Naive thymus-derived CD4-positive, alpha-beta T cell (primary cell): ENCODE data around the gene SRSF5. TPM values are rescaled to one million over a fixed set of nuclear protein-coding genes. Genes with fewer than 3 reads are reported as not detected.
A peak's percentile ranks its signal among the peaks of the same experiment; 100 is the strongest.

Experiments
- ATAC-seq: fragments of 150-1000 bp; cut with Tn5 transposase; 2 replicates; pipeline ENCODE4 v1.10.0; 2021; ENCODE audit warnings: mild to moderate bottlenecking, moderate library complexity
- CTCF ChIA-PET: fragments of 350-600 bp; sonication (Branson Sonifier 250); formaldehyde crosslinking; loops from one replicate; lab custom pipeline; 2021; ENCODE audit warnings: antibody characterized with exemption; lab: Charles Lee
- POLR2A ChIA-PET: fragments of 350-600 bp; sonication (Branson Sonifier 250); formaldehyde crosslinking; loops from one replicate; lab custom pipeline; 2021; ENCODE audit warnings: antibody characterized with exemption, inconsistent platforms; lab: Charles Lee
- DNase-seq, 9 donors: peaks; one replicate each; pipeline versions ENCODE4 v3.0.0 to v3.0.0-alpha.2; 2020 to 2022; ENCODE audit warnings: mixed read lengths in 1 of 9
- H3K27ac ChIP-seq: one replicate; pipeline ENCODE4 v1.7.0; 2013; ENCODE audit warnings: mild to moderate bottlenecking, low read depth, low read length, moderate library complexity
- H3K27me3 ChIP-seq, 2 donors: one replicate each; pipeline ENCODE4 v1.7.0; 2013; ENCODE audit warnings: low read length in 2 of 2, mild to moderate bottlenecking in 2 of 2, moderate library complexity in 2 of 2; ENCODE audit not compliant: control insufficient read depth in 2 of 2, insufficient read depth in 2 of 2
- H3K36me3 ChIP-seq, 3 experiments: 1 replicate in 2 of 3; 2 replicates in 1 of 3; pipeline ENCODE4 v1.7.0; 2013; ENCODE audit warnings: low read length in 3 of 3, mild to moderate bottlenecking in 3 of 3, moderate library complexity in 1 of 3; ENCODE audit not compliant: insufficient read depth in 3 of 3, control insufficient read depth in 2 of 3
- H3K4me1 ChIP-seq, 2 donors: one replicate each; pipeline ENCODE4 v1.7.0; 2013; ENCODE audit warnings: low read length in 2 of 2, mild to moderate bottlenecking in 2 of 2, moderate library complexity in 1 of 2; ENCODE audit not compliant: control insufficient read depth in 2 of 2, insufficient read depth in 2 of 2
- H3K4me3 ChIP-seq: 2 replicates; pipeline ENCODE4 v1.7.0; 2013; ENCODE audit warnings: mild to moderate bottlenecking, low read length
- H3K9me3 ChIP-seq, 3 experiments: 1 replicate in 2 of 3; 2 replicates in 1 of 3; pipeline ENCODE4 v1.7.0; 2013; ENCODE audit warnings: low read length in 3 of 3; ENCODE audit not compliant: control insufficient read depth in 2 of 3
- H3K27ac Mint-ChIP-seq, 9 donors: one replicate each; pipeline ENCODE4 v1.8.0; 2020 to 2022; ENCODE audit warnings: mixed read lengths in 9 of 9, mild to moderate bottlenecking in 8 of 9, moderate library complexity in 5 of 9, inconsistent platforms in 2 of 9
- H3K27me3 Mint-ChIP-seq, 5 donors: one replicate each; pipeline ENCODE4 v1.8.0; 2021 to 2022; ENCODE audit warnings: mixed read lengths in 5 of 5, mild to moderate bottlenecking in 1 of 5
- H3K36me3 Mint-ChIP-seq, 5 donors: one replicate each; pipeline ENCODE4 v1.8.0; 2020 to 2022; ENCODE audit warnings: mixed read lengths in 5 of 5, mild to moderate bottlenecking in 3 of 5, inconsistent platforms in 1 of 5
- H3K4me1 Mint-ChIP-seq, 7 donors: one replicate each; pipeline ENCODE4 v1.8.0; 2020 to 2022; ENCODE audit warnings: mixed read lengths in 7 of 7, mild to moderate bottlenecking in 3 of 7, inconsistent platforms in 1 of 7
- H3K4me3 Mint-ChIP-seq, 10 donors: one replicate each; pipeline ENCODE4 v1.8.0; 2020 to 2022; ENCODE audit warnings: mild to moderate bottlenecking in 10 of 10, mixed read lengths in 10 of 10, moderate library complexity in 6 of 10, inconsistent platforms in 2 of 10
- H3K9me3 Mint-ChIP-seq, 11 donors: one replicate each; pipeline ENCODE4 v1.8.0; 2020 to 2022; ENCODE audit warnings: mixed read lengths in 11 of 11, mild to moderate bottlenecking in 4 of 11, inconsistent platforms in 1 of 11, moderate library complexity in 1 of 11
- intact Hi-C, 2 donors: fragments of 100-400 bp; cut with micrococcal nuclease; formaldehyde crosslinking; loops; one replicate each; pipeline ENCODE4 v1.15.1; 2023
- polyA plus RNA-seq, 2 donors: library from polyadenylated mRNA; unstranded; fragments of 300-500 nt; fragmentation: Illumina TruSeq; gene quantifications; one replicate each; pipeline ENCODE4 v1.2.3, GENCODE V29; 2021
- total RNA-seq, 6 experiments: library from RNA in 5 of 6; stranded (reverse) in 5 of 6; gene quantifications; 1 replicate in 5 of 6; 2 replicates in 1 of 6; pipeline ENCODE4 v1.2.3 and lab custom pipeline; 2021 to 2026

SRSF5 gene
- total and polyA plus RNA-seq, 7 experiments from 2014 or later, result 355 to 1,617 (median 1,280) TPM

GRCh38 chr14:69776875-69777453, 10.0 kb downstream of the SRSF5 start:
- intact Hi-C loops, result no loop called here
- ChIA-PET POLR2A (interaction anchor here (0.6 to 3.4 kb wide), 5 partner anchors 9 to 90 kb away, joined by 3 to 15 read pairs (median 4); partner anchors contain the start of gene SRSF5), CTCF (interaction anchor here (1.2 to 1.3 kb wide), 2 partner anchors 10 to 46 kb away, joined by 3 to 5 read pairs; partner anchors contain the start of gene SRSF5)
- Mint-ChIP-seq H3K27me3 (no peaks in the 10 kb centered on the region), H3K36me3 (peaks cover 9 to 78% (median 45%) of the 10 kb centered on the region in 5 donors), H3K4me3 (peak overlapping the region in 8 of 10 donors; percentile 9 to 53 (median 29)), H3K9me3 (peaks cover 0 to 11% (median 0%) of the 10 kb centered on the region in 11 donors), H3K27ac (peak overlapping the region in 8 of 9 donors; percentile 10 to 75 (median 48)), H3K4me1 (peaks cover 37 to 83% (median 79%) of the 10 kb centered on the region in 7 donors)
- DNase-seq (no peak), ATAC-seq (no peak)
- Histone ChIP-seq H3K9me3 (no peaks in the 10 kb centered on the region), H3K36me3 (peaks cover 22 to 65% (median 41%) of the 10 kb centered on the region in 3 experiments), H3K4me1 (peaks cover 13 to 20% of the 10 kb centered on the region in 2 donors), H3K4me3 (no peak overlapping the region), H3K27me3 (no peaks in the 10 kb centered on the region), H3K27ac (no peak overlapping the region)

- H3K27ac Mint-ChIP-seq, result peak overlapping the region in 5 of 9 donors; percentile 13 to 78 (median 65)
- H3K4me1 ChIP-seq, result peaks cover 11 to 13% of the 10 kb centered on the region in 2 donors
- no peak for DNase-seq
- H3K27me3 ChIP-seq, result no peaks in the 10 kb centered on the region
- H3K4me1 Mint-ChIP-seq, result peaks cover 30 to 64% (median 61%) of the 10 kb centered on the region in 7 donors
- no peaks in the 10 kb centered on the region for H3K27me3 Mint-ChIP-seq
- H3K36me3 ChIP-seq, result peaks cover 9 to 44% (median 21%) of the 10 kb centered on the region in 3 experiments
- CTCF ChIA-PET, result no interaction called here
- no peaks in the 10 kb centered on the region for H3K9me3 ChIP-seq
- intact Hi-C loops, result no loop called here
- H3K9me3 Mint-ChIP-seq, result peaks cover 0 to 5% (median 0%) of the 10 kb centered on the region in 11 donors
- POLR2A ChIA-PET, result interaction anchor here (1.1 to 3.7 kb wide), 2 partner anchors 11 to 46 kb away, joined by 3 to 18 read pairs; partner anchors contain the start of gene SRSF5
- no peak overlapping the region for H3K27ac ChIP-seq
- H3K4me3 Mint-ChIP-seq, result no peak overlapping the region
- H3K4me3 ChIP-seq, result no peak overlapping the region
- peaks cover 9 to 58% (median 30%) of the 10 kb centered on the region in 5 donors for H3K36me3 Mint-ChIP-seq
- no peak for ATAC-seq
Measured at GRCh38 chr14:69779088-69779487, 12.1 kb downstream of the SRSF5 start.

GRCh38 chr14:69780092-69780491, 13.2 kb downstream of the SRSF5 start:
- no peaks in the 10 kb centered on the region for H3K27me3 Mint-ChIP-seq
- no peak overlapping the region for H3K4me3 Mint-ChIP-seq
- H3K9me3 ChIP-seq, result no peaks in the 10 kb centered on the region
- ATAC-seq (no peak), DNase-seq (no peak)
- ChIA-PET CTCF (no interaction called here), POLR2A (interaction anchor here (3.7 kb wide), 1 partner anchor 12 kb away, joined by 18 read pairs; the partner anchor contains the start of gene SRSF5)
- intact Hi-C loops, result no loop called here
- H3K4me1 ChIP-seq, result peaks cover 11 to 13% of the 10 kb centered on the region in 2 donors
- H3K36me3 ChIP-seq, result peaks cover 9 to 34% (median 17%) of the 10 kb centered on the region in 3 experiments
- peaks cover 0 to 2% (median 0%) of the 10 kb centered on the region in 11 donors for H3K9me3 Mint-ChIP-seq
- peaks cover 9 to 49% (median 23%) of the 10 kb centered on the region in 5 donors for H3K36me3 Mint-ChIP-seq
- H3K27ac ChIP-seq, result no peak overlapping the region
- H3K27ac Mint-ChIP-seq, result no peak overlapping the region
- peaks cover 25 to 54% (median 51%) of the 10 kb centered on the region in 7 donors for H3K4me1 Mint-ChIP-seq
- H3K4me3 ChIP-seq, result no peak overlapping the region
- H3K27me3 ChIP-seq, result no peaks in the 10 kb centered on the region

GRCh38 chr14:69780952-69781351, 14.0 kb downstream of the SRSF5 start:
- Mint-ChIP-seq H3K27me3 (no peaks in the 10 kb centered on the region), H3K9me3 (peaks cover 0 to 2% (median 0%) of the 10 kb centered on the region in 11 donors), H3K36me3 (peaks cover 9 to 47% (median 22%) of the 10 kb centered on the region in 5 donors), H3K27ac (peak overlapping the region in 4 of 9 donors; percentile 9 to 70 (median 38)), H3K4me3 (no peak overlapping the region), H3K4me1 (peaks cover 20 to 46% (median 44%) of the 10 kb centered on the region in 7 donors)
- ChIA-PET CTCF (interaction anchor here (1.4 kb wide), 1 partner anchor 50 kb away, joined by 3 read pairs; no protein-coding TSS in a partner anchor), POLR2A (interaction anchor here (3.7 kb wide), 1 partner anchor 13 kb away, joined by 18 read pairs; the partner anchor contains the start of gene SRSF5)
- no peak overlapping the region for H3K27ac ChIP-seq
- H3K4me3 ChIP-seq, result no peak overlapping the region
- H3K4me1 ChIP-seq, result peaks cover 4 to 8% of the 10 kb centered on the region in 2 donors
- ATAC-seq (no peak), DNase-seq (no peak)
- no peaks in the 10 kb centered on the region for H3K27me3 ChIP-seq
- intact Hi-C loops, result no loop called here
- no peaks in the 10 kb centered on the region for H3K9me3 ChIP-seq
- peaks cover 6 to 27% (median 16%) of the 10 kb centered on the region in 3 experiments for H3K36me3 ChIP-seq

GRCh38 chr14:69784942-69785341, 18.0 kb downstream of the SRSF5 start:
- H3K9me3 Mint-ChIP-seq, result peaks cover 0 to 2% (median 0%) of the 10 kb centered on the region in 11 donors
- DNase-seq (no peak), ATAC-seq (no peak)
- H3K4me3 Mint-ChIP-seq, result no peak overlapping the region
- Histone ChIP-seq H3K27me3 (no peaks in the 10 kb centered on the region), H3K36me3 (peaks cover 0 to 4% (median 0%) of the 10 kb centered on the region in 3 experiments), H3K27ac (no peak overlapping the region), H3K4me3 (no peak overlapping the region), H3K4me1 (no peaks in the 10 kb centered on the region), H3K9me3 (no peaks in the 10 kb centered on the region)
- H3K27me3 Mint-ChIP-seq, result peaks cover 0 to 3% (median 0%) of the 10 kb centered on the region in 5 donors
- H3K4me1 Mint-ChIP-seq, result peaks cover 0 to 22% (median 14%) of the 10 kb centered on the region in 7 donors
- no peak overlapping the region for H3K27ac Mint-ChIP-seq
- ChIA-PET CTCF (no interaction called here), POLR2A (interaction anchor here (0.6 to 1.5 kb wide), 3 partner anchors 11 to 609 kb away, joined by 3 to 4 read pairs (median 3); no protein-coding TSS in a partner anchor)
- H3K36me3 Mint-ChIP-seq, result peaks cover 5 to 27% (median 11%) of the 10 kb centered on the region in 5 donors
- intact Hi-C loops, result no loop called here

GRCh38 chr14:69786603-69787002, 19.7 kb downstream of the SRSF5 start:
- Histone ChIP-seq H3K4me3 (no peak overlapping the region), H3K36me3 (peaks cover 0 to 4% (median 0%) of the 10 kb centered on the region in 3 experiments), H3K4me1 (no peaks in the 10 kb centered on the region), H3K27me3 (no peaks in the 10 kb centered on the region), H3K9me3 (no peaks in the 10 kb centered on the region), H3K27ac (no peak overlapping the region)
- ATAC-seq, result no peak
- Mint-ChIP-seq H3K4me1 (peaks cover 0 to 8% (median 4%) of the 10 kb centered on the region in 7 donors), H3K36me3 (peaks cover 4 to 17% (median 8%) of the 10 kb centered on the region in 5 donors), H3K27me3 (peaks cover 0 to 3% (median 0%) of the 10 kb centered on the region in 5 donors), H3K27ac (no peak overlapping the region), H3K4me3 (no peak overlapping the region), H3K9me3 (no peaks in the 10 kb centered on the region)
- no peak for DNase-seq
- intact Hi-C loops, result no loop called here
- ChIA-PET POLR2A (interaction anchor here (1.2 kb wide), 1 partner anchor 28 kb away, joined by 3 read pairs; no protein-coding TSS in a partner anchor), CTCF (no interaction called here)
